Spinal cord (tissue), 10 donors: ENCODE results near the gene SUFU. TPM values are rescaled to one million over a fixed set of nuclear protein-coding genes. Genes with fewer than 3 reads are reported as not detected.
"Not testable (repeated sequence)": the region's sequence is repeated elsewhere in the genome, so short reads cannot be mapped to it uniquely, and the experiment has no call there.

ENCODE experiments used
- DNase-seq, 6 donors: peaks; one replicate each; pipeline versions ENCODE4 v3.0.0 to v3.0.0-alpha.2; 2013 to 2015; ENCODE audit warnings: low spot score in 6 of 6, low read depth in 4 of 6
- H3K27ac ChIP-seq: one replicate; pipeline ENCODE4 v1.5.1; 2013; ENCODE audit warnings: low read depth, low read length, control low read depth
- H3K27me3 ChIP-seq: one replicate; pipeline ENCODE4 v1.6.1; 2013; ENCODE audit warnings: low read length; ENCODE audit not compliant: control insufficient read depth, insufficient read depth
- H3K36me3 ChIP-seq: one replicate; pipeline ENCODE4 v1.6.1; 2013; ENCODE audit warnings: low read length; ENCODE audit not compliant: control insufficient read depth, insufficient read depth
- H3K4me1 ChIP-seq: one replicate; pipeline ENCODE4 v1.6.1; 2013; ENCODE audit warnings: low read length; ENCODE audit not compliant: control insufficient read depth, insufficient read depth
- H3K4me3 ChIP-seq: one replicate; pipeline ENCODE4 v1.5.1; 2013; ENCODE audit warnings: low read depth, low read length, control low read depth
- H3K9me3 ChIP-seq: one replicate; pipeline ENCODE4 v1.6.1; 2013; ENCODE audit warnings: low read length; ENCODE audit not compliant: control insufficient read depth, insufficient read depth
- WGBS: methylation state at CpG from one replicate; pipeline ENCODE4 v1.1.5; 2013; ENCODE audit warnings: missing lambda C conversion rate; ENCODE audit not compliant: insufficient coverage; 5-methylcytosine and 5-hydroxymethylcytosine counted together
- polyA plus RNA-seq, 2 donors: library from polyadenylated mRNA; unstranded; fragments of 120-200 nt; gene quantifications; one replicate each; pipeline ENCODE4 v1.2.1, GENCODE V29; 2013; ENCODE audit not compliant: insufficient read length in 2 of 2
- total RNA-seq, 2 donors: library from RNA; depleted of rRNA in 1 of 2; stranded (reverse); fragments of 120-200 nt in 1 of 2; fragments of >200 nt in 1 of 2; gene quantifications; one replicate each; pipeline versions ENCODE4 v1.2.3 to v1.2.4, GENCODE V29; 2013 to 2014
- donor health status: healthy.

The SUFU gene
- total and polyA plus RNA-seq, 4 donors = 6.8 to 27.0 (median 17.9) TPM

DNA sequence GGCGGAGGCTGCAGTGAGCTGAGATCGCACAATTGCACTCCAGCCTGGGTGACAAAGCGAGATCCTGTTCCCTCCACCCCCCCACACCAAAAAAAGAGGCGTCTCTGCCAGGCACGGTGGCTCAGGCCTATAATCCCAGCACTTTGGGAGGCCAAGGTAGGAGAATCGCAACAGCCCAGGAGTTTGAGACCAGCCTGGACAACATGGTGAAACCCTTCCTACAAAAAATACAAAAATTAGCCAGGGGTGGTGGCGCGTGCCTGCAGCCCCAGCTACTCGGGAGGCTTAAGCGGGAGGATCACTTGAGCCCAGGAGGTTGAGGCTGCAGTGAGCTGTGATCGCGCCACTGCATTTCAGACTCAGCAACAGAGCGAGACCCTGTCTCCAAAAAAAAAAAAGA lies 3.1 kb upstream of the SUFU start:
- 95% methylated on average over 8 of the region's 13 CpGs for whole genome bisulfite sequencing
- H3K27ac ChIP-seq, H3K4me3 ChIP-seq, DNase-seq, H3K27me3 ChIP-seq, H3K9me3 ChIP-seq, H3K36me3 ChIP-seq: not testable (repeated sequence)
- H3K4me1 ChIP-seq = peaks cover 11% of the 10 kb centered on the region

DNA sequence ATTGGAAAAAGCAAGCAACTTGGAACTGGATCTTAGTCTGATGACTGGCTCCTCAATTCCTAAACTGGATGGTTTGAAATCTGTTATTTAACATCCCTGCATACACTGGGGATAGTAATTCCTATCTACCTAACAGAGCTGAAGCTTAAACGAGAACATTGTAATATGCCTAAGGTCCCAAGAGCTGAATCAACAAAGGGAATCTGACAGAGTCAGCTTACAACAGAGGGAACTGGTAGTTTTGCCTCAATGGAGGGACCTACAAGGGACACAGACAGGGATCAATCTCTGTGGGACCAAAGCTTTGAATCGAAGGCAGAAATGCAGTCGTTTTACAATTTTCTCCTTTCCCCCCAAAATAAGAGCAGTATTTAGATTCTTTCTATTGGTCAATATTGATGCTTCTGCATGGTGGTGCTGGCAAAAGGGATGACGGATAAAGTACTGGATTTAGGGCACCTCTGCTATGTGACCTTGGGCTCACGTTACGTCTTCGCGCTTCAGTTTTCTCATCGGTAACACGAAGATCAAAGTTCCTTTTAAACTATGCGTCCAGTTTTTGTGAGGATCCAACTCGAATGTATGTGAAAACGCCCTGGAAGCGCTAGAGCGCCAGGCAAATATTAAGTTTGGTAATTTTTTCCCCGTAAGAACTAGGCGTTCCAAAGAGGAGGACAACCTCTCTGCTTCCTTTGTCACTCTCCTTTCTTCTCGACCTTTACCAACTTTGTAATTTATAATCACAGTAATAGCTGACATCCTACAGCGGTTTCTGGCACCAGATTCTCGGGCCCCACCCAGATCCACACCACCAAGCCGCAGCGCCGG lies 2.4 kb upstream of the SUFU start:
- H3K4me1 ChIP-seq = peaks cover 14% of the 10 kb centered on the region
- peak overlapping the region; percentile 98 for H3K27ac ChIP-seq
- no peaks in the 10 kb centered on the region for H3K27me3 ChIP-seq

DNA sequence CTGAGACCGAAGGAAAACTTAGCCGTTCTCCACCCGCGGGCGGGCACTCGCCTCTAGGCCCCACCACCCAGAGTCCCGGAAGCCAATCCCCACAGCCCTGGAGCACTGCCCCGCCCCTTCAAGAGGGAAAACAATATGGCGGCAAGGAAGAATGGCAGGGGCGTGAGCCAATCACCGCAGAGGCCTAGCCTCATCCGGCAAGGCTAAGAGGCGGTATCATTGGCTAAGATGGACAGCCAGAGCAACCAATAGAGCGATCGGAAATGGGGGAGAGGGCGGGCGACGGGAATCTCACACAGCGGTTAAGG lies 1.8 kb upstream of the SUFU start:
- 0% methylated on average over 15 of the region's 19 CpGs for WGBS
- Histone ChIP-seq H3K4me1 (peaks cover 14% of the 10 kb centered on the region), H3K36me3 (peaks cover 16% of the 10 kb centered on the region), H3K4me3 (peak overlapping the region; percentile 100), H3K27ac (peak overlapping the region; percentile 98), H3K27me3 (no peaks in the 10 kb centered on the region), H3K9me3 (no peaks in the 10 kb centered on the region)
- peak; percentile 98 to 100 (median 100) for DNase-seq

More for the DNA sequence above, 2.4 kb upstream of the SUFU start:
- DNase-seq = no peak
- peaks cover 14% of the 10 kb centered on the region for H3K36me3 ChIP-seq
- no peaks in the 10 kb centered on the region for H3K9me3 ChIP-seq
- peak overlapping the region; percentile 100 for H3K4me3 ChIP-seq
- 2% methylated on average over 17 of the region's 23 CpGs for WGBS

DNA sequence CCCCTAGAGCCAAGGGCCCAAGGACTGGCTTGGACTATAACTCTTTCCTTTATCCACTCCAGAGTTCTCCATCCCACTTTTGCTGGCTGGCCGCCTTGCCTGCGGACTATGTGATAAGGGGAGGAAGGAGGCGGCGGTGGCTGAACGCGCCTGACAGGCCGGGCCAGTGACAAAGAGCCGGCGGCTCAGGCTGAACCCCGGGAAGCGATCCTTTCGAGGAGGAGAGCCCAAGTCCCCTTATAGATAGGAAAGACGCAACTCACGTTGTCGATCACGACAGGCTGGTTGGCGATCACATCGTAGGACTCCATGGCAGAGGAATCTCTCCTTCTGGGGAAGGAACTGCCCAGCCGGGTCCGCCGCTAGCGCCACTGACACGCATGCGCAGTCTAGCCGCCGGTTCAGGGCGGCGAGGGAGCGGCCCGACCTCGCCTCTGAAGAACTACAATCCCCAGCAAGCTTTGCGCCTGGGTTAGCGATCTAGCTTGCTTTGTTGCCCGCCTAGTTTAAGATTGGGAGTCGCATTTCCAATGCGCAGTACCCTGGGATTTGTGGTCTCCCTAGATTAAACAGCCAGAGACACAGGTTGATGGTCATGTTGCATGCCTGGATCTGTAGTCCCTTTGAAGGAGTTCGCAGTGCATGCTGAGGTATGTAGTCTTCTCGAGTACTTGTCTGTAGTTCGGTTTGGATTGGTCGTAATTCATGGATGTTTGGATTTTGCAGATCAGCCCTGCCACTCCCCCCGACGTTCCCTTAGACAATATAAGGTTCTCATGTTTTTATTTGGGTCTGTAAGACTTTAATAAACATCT lies 1.2 kb upstream of the SUFU start, which contains the start of gene ACTR1A:
Gene ACTR1A, minus strand, starts transcription at position 376 of the 815 bp plus-strand sequence. Its CDS starts 65 bp downstream, at position 311.
- no peaks in the 10 kb centered on the region for H3K27me3 ChIP-seq
- peak within 1 kb of the TSS; percentile 98 for H3K27ac ChIP-seq
- no peaks in the 10 kb centered on the region for H3K9me3 ChIP-seq
- H3K4me3 ChIP-seq = peak within 1 kb of the TSS; percentile 100
- peaks cover 16% of the 10 kb centered on the region for H3K36me3 ChIP-seq
- peak; percentile 97 to 100 (median 98) for DNase-seq
- WGBS = under 1% methylated on average over 35 of the region's 42 CpGs
- peaks cover 14% of the 10 kb centered on the region for H3K4me1 ChIP-seq

DNA sequence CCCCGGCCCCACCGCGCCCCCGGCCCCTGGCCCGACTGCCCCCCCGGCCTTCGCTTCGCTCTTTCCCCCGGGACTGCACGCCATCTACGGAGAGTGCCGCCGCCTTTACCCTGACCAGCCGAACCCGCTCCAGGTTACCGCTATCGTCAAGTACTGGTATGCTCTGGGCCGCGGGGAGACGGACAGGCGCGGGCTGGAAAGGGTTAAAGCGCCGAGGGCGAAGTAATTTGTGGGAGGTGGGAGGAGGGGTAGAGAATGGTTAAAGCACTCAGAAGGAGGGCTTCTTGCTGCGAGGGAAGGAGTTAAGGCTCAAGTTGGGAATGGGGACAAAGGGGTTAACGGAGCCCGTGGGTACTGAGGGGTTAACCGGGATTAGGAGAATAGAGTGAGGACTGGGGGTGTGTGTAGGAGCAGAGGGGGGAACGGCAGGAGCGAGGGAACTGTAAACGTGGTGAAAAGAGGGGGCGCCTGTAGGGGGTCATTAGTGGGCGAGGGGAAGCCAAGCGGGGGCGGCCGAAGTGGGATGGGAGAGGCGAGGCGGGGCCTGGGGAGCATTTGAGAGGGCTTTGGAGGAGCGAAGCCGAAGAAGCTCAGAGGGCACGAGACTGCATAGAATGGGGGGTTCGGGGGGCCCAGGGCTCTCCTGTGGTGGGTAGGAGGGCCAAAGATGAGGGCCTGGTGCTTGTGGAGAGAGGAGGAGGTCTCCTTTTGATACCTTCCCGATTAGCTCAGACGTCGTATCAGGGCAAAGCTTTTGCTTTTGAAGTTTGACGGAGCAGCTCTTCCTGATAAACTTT lies 605 bp downstream of the SUFU start:
- Histone ChIP-seq H3K27me3 (no peaks in the 10 kb centered on the region), H3K36me3 (peaks cover 17% of the 10 kb centered on the region), H3K4me3 (peak overlapping the region; percentile 98), H3K4me1 (peaks cover 14% of the 10 kb centered on the region), H3K9me3 (no peaks in the 10 kb centered on the region), H3K27ac (peak overlapping the region; percentile 58)
- DNase-seq = peak in 2 of 6 donors; percentile 73 to 75
- WGBS = 0% methylated on average over 43 of the region's 47 CpGs

DNA sequence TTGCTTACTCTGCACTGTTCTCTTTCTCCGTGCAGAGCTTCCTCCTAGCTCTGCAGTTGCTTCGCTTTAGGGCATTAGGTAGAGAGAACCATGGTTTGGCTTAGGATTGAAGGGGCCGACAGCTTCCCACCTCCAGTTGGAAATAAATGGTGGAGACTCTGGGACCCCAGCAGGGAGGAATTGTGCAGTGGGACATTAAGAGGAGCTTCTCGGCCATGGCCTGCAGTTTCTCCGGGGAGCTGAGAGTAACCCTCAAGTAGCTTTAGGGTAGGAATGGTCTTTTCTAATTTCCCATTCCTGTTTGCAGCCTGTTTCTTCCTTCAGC lies 1.2 kb downstream of the SUFU start:
- H3K9me3 ChIP-seq = no peaks in the 10 kb centered on the region
- no peak for DNase-seq
- H3K36me3 ChIP-seq = peaks cover 23% of the 10 kb centered on the region
- H3K27ac ChIP-seq = peak overlapping the region; percentile 58
- WGBS = 0% methylated on average over 2 of the region's 5 CpGs
- peak overlapping the region; percentile 98 for H3K4me3 ChIP-seq
- peaks cover 14% of the 10 kb centered on the region for H3K4me1 ChIP-seq
- no peaks in the 10 kb centered on the region for H3K27me3 ChIP-seq

DNA sequence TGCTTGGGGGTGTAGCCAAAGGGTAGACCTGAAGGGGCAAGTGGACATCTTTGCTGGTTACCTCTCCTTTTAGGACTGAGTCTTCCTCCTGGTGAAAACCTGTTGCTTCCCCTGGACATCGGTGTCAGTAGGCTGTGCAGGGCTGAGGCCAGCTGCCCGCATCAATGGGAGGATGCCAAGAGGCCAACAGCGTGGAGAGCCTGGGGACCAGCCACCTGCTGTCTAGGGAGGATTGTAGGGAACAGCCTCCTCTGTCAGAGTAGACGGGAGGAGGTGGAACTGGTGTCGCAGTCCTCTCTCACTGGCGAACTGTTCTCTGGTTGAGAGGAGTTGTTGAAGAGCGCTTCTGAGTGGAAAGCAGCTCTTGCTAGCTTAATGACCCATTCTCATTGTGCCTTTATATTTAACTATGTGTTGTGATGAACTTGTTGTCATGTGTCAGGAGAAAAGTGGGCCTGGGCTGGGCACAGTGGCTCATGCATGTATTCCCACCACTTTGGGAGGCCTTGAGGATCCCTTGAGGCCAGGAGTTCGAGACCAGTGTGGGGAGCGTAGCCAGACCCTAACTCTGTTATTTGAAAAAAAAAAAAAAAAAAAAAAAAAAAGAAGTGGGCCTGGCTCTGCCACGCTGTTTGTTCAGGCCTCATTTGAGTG lies 1.8 kb downstream of the SUFU start:
- Histone ChIP-seq H3K27ac (peak overlapping the region; percentile 44), H3K9me3 (no peaks in the 10 kb centered on the region), H3K4me1 (peaks cover 11% of the 10 kb centered on the region), H3K36me3 (peaks cover 26% of the 10 kb centered on the region), H3K27me3 (no peaks in the 10 kb centered on the region), H3K4me3 (peak overlapping the region; percentile 98)
- 38% methylated on average over 5 of the region's 10 CpGs for WGBS
- DNase-seq = peak in 1 of 6 donors; percentile 21

DNA sequence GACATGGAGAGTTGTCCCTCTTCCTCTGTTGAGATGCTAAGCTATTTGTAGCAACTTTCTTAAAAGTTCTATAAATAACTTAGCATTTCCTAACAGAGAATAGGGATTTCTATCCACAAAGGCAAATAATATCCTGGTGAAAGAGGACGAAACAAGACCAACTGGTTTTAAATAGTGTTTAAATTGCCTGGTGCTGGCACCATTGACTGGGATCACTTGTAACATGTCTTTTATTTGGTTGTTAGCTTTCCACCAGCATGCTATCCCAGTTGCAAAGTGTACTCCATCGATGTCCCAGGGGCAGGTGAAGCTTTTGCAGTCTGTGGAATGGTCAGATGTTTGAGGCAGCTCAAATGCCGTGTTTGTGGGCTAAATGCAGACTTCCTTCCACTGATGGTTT lies 3.7 kb downstream of the SUFU start:
- DNase-seq = no peak
- Histone ChIP-seq H3K27me3 (no peaks in the 10 kb centered on the region), H3K36me3 (peaks cover 25% of the 10 kb centered on the region), H3K9me3 (no peaks in the 10 kb centered on the region), H3K4me1 (peaks cover 8% of the 10 kb centered on the region), H3K4me3 (no peak overlapping the region), H3K27ac (no peak overlapping the region)
- 60% methylated on average over 1 of the region's 3 CpGs for WGBS

DNA sequence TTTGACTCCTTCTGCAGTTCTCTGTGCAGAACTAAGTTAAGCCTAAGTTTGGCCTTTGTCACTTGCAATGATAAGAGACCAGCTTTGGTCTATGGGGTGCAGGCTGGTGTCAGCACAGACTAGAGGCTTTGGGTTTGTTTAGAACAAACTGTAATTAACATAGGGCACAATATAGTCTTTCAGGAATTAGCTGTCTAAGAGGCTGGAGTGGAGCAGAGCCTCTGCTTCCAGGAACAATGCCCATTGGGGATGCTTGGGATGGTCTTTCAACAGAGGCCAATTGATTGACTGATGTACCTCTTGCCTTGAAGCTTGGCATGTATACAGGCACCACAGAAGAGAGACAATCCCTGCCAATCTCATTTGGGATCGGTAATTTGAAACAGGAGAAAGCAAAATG lies 4.7 kb downstream of the SUFU start:
- peaks cover 32% of the 10 kb centered on the region for H3K36me3 ChIP-seq

More for the DNA sequence above, 4.7 kb downstream of the SUFU start:
- H3K4me1 ChIP-seq = peaks cover 8% of the 10 kb centered on the region
- DNase-seq = peak in 1 of 6 donors; percentile 22
- H3K27ac ChIP-seq = no peak overlapping the region
- H3K27me3 ChIP-seq = no peaks in the 10 kb centered on the region
- H3K9me3 ChIP-seq = no peaks in the 10 kb centered on the region
- WGBS = 50% methylated on average over 1 of the region's 1 CpG
- no peak overlapping the region for H3K4me3 ChIP-seq
